Measurements from ENCODE around the gene BRD4.

BRD4 gene

DNA sequence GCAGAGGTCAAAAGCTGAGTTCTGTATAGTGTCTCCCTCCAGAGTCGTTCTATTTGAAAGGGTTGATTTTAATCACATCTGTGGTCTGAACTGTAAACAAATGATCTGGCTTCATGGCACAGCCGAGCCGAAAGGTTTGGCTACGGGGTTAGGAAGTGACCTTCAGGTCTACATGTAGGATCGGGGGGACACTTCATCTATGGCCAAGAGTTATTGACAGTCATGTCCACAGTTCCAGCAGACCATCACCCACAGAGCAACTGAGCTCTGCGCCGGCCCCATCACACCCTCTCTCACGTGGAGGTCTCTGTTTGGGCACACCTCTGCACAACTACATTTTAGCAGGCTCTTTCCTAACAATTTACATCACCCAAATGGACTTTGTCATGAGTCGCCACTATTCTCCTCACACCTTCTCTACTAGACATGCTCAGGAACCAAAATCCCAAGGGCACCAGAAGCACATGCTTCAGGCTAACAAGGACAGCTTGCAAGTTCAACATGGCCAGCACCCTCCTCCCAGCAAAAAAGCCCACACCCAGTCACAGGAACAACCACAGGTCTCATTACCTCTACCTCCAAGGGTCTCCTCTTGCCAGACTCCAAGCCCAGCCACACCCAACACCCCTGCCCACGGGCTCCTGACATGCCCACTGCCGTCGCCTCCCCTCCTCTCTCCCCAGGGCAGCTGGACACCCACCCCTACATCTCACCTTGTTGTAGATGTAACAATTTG lies 64.0 kb downstream of the BRD4 start:
- Histone ChIP-seq H3K4me1 (ENCODE audit: control insufficient read depth, insufficient read depth, low read length) (no peaks in the 10 kb centered on the region), H3K27me3 (ENCODE audit: control insufficient read depth, insufficient read depth, low read length, poor library complexity, severe bottlenecking) (no peaks in the 10 kb centered on the region), H3K36me3 (ENCODE audit: control insufficient read depth, insufficient read depth, low read length) (peaks cover 60% of the 10 kb centered on the region), H3K4me3 (ENCODE audit: insufficient read depth, low read depth, low read length) (no peak overlapping the region), H3K9me3 (ENCODE audit: control insufficient read depth, low read length) (no peaks in the 10 kb centered on the region), H3K27ac (ENCODE audit: insufficient read depth, low read depth, low read length, poor library complexity, severe bottlenecking) (no peak overlapping the region)
- 97% methylated on average over 12 of the region's 12 CpGs for WGBS, 2 experiments

DNA sequence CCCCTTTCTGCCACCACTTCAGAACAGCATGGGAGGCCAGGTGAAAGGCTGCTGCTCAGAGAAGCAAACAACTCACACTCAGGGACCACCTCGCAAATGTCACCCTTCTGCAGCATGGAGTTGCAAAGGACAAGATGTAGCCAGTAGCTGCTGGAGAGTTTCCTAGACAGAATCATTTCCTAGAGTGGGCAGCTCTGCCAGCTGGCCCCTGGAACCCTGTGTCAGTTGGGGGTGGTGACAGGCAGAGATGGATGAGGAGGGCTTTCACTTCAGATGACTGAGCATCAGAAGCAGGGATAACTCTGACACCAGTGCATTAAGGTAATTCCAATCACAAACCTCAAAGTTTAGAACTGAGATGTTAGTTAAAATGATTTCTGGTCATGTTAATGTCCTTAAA lies 65.7 kb downstream of the BRD4 start:
- Histone ChIP-seq H3K4me1 (ENCODE audit: control insufficient read depth, insufficient read depth, low read length) (no peaks in the 10 kb centered on the region), H3K9me3 (ENCODE audit: control insufficient read depth, low read length) (no peaks in the 10 kb centered on the region), H3K36me3 (ENCODE audit: control insufficient read depth, insufficient read depth, low read length) (peaks cover 64% of the 10 kb centered on the region), H3K27me3 (ENCODE audit: control insufficient read depth, insufficient read depth, low read length, poor library complexity, severe bottlenecking) (no peaks in the 10 kb centered on the region), H3K4me3 (ENCODE audit: insufficient read depth, low read depth, low read length) (no peak overlapping the region), H3K27ac (ENCODE audit: insufficient read depth, low read depth, low read length, poor library complexity, severe bottlenecking) (no peak overlapping the region)
- WGBS, 2 experiments, result 82 to 100% methylated on average over 1 of the region's 1 CpG

DNA sequence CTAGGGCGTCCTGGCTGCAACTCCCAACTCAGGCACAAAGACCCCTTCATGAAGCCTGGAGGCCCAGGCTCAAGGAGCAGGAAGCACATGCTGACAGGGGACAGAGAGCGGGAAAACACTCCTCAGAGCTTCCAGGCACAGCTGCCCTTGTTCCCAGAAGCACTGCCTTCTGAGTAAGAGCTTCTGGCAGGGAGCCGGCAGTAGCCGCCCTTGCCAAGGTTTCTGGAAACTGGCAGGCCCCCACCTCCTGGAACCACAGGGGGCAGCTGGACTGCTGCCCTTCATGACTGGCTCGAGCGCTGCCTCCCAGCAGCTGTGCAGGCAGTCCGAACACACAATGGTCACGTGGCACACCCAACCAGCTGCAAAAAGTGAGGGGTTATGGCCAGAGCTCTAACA lies 66.5 kb downstream of the BRD4 start:
- 93 to 95% methylated on average over 8 of the region's 8 CpGs for WGBS, 2 experiments

DNA sequence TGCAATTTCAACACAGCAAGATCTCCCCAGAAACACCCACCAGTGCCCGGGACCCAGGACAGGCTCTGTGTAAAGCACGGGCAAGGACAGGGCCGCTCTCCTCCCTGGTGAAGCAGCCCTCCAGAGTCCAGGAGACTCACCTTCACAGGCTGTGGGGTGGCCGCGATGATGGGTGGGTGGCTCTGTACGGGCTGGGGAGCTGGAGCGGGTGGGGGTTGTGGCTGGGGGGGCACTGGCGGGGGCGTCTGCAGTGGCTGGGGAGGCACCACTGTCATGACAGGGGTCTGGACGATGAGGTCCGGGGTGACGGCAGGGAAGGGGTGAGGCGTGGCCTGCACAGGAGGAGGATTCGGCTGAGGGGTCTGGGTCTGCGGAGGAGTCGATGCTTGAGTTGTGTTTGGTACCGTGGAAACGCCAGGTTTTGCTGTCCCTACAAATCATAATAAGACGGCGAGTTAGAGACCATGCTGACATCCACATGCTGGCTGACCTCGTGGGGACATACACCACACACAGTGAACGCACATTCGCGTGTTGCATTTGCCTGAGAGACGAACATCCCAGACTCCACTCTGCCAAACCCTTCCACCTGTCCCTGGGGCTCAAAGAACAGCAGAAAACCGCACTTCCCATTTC lies 67.0 kb downstream of the BRD4 start:
- peaks cover 65% of the 10 kb centered on the region for H3K36me3 ChIP-seq (ENCODE audit: control insufficient read depth, insufficient read depth, low read length)

More for the DNA sequence above, 66.5 kb downstream of the BRD4 start:
- Histone ChIP-seq H3K27me3 (ENCODE audit: control insufficient read depth, insufficient read depth, low read length, poor library complexity, severe bottlenecking) (no peaks in the 10 kb centered on the region), H3K27ac (ENCODE audit: insufficient read depth, low read depth, low read length, poor library complexity, severe bottlenecking) (no peak overlapping the region), H3K4me1 (ENCODE audit: control insufficient read depth, insufficient read depth, low read length) (no peaks in the 10 kb centered on the region), H3K9me3 (ENCODE audit: control insufficient read depth, low read length) (no peaks in the 10 kb centered on the region), H3K36me3 (ENCODE audit: control insufficient read depth, insufficient read depth, low read length) (peaks cover 65% of the 10 kb centered on the region), H3K4me3 (ENCODE audit: insufficient read depth, low read depth, low read length) (no peak overlapping the region)

DNA sequence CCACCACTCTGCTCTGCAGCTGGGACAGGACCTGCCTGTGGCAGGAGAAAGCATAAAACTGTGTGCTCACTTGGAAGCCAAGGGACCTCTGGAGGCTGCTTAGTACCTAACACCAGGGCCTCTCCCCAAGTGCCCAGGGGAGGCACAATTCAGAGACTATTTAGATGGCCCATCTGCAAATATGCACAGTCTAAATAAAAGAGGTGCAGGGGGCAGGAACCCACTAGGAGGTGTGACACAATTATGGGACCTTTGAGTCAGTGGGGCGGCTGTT lies 67.5 kb downstream of the BRD4 start:
- WGBS, 2 experiments, result 89 to 97% methylated on average over 1 of the region's 1 CpG

More for the DNA sequence above, 67.0 kb downstream of the BRD4 start:
- H3K27ac ChIP-seq (ENCODE audit: insufficient read depth, low read depth, low read length, poor library complexity, severe bottlenecking), result no peak overlapping the region
- no peaks in the 10 kb centered on the region for H3K27me3 ChIP-seq (ENCODE audit: control insufficient read depth, insufficient read depth, low read length, poor library complexity, severe bottlenecking)
- H3K9me3 ChIP-seq (ENCODE audit: control insufficient read depth, low read length), result no peaks in the 10 kb centered on the region
- no peak overlapping the region for H3K4me3 ChIP-seq (ENCODE audit: insufficient read depth, low read depth, low read length)
- no peaks in the 10 kb centered on the region for H3K4me1 ChIP-seq (ENCODE audit: control insufficient read depth, insufficient read depth, low read length)
- WGBS, 2 experiments, result 96 to 98% methylated on average over 26 of the region's 26 CpGs

DNA sequence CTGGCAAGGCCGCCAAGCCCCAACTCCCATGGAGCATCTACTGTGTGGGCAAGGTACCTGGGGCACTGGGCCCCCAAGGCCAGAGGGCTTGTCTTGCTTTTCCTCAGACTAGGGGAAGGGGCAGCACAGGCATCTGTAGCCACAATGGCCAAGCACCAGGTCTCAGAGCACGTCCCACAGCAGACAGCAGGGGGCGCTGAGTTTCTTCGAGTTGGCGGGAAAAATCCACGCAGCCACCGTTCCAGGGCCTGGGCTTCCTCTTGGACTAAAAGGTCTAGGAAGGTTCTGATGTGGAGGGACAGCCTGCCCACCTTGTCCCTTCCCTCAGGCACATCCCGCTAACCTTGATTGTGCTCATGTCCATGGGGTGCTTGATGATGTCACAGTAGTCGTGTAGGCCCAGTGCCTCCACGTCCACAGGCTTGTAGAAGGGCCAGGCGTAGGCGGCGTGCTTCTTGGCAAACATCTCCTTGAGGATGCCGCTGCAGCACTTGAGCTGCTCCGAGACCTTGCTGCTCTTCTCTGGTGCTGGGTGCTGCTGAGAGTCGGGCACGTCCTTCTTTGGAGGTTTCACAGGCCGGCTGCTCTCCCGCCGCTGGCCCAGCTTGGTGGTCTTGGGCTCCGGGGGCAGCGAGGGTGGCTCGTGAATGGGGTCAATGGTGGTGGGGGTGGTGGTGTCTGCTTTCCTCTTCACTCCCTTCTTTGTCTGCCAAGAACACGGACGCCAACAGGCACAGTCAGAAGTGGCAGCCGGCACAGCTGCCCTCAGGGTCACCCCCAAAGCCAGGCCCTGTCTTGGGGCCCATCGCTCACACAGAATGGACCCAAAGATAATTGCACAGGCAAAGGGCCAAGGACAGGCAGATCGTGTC lies 68.0 kb downstream of the BRD4 start:
- H3K4me1 ChIP-seq (ENCODE audit: control insufficient read depth, insufficient read depth, low read length), result no peaks in the 10 kb centered on the region
- no peaks in the 10 kb centered on the region for H3K9me3 ChIP-seq (ENCODE audit: control insufficient read depth, low read length)
- no peak overlapping the region for H3K27ac ChIP-seq (ENCODE audit: insufficient read depth, low read depth, low read length, poor library complexity, severe bottlenecking)
- H3K27me3 ChIP-seq (ENCODE audit: control insufficient read depth, insufficient read depth, low read length, poor library complexity, severe bottlenecking), result no peaks in the 10 kb centered on the region
- H3K4me3 ChIP-seq (ENCODE audit: insufficient read depth, low read depth, low read length), result no peak overlapping the region
- WGBS, 2 experiments, result 90% methylated on average over 28 of the region's 28 CpGs
- peaks cover 75% of the 10 kb centered on the region for H3K36me3 ChIP-seq (ENCODE audit: control insufficient read depth, insufficient read depth, low read length)

More for the DNA sequence above, 67.5 kb downstream of the BRD4 start:
- Histone ChIP-seq H3K4me1 (ENCODE audit: control insufficient read depth, insufficient read depth, low read length) (no peaks in the 10 kb centered on the region), H3K27me3 (ENCODE audit: control insufficient read depth, insufficient read depth, low read length, poor library complexity, severe bottlenecking) (no peaks in the 10 kb centered on the region), H3K36me3 (ENCODE audit: control insufficient read depth, insufficient read depth, low read length) (peaks cover 69% of the 10 kb centered on the region), H3K9me3 (ENCODE audit: control insufficient read depth, low read length) (no peaks in the 10 kb centered on the region), H3K4me3 (ENCODE audit: insufficient read depth, low read depth, low read length) (no peak overlapping the region), H3K27ac (ENCODE audit: insufficient read depth, low read depth, low read length, poor library complexity, severe bottlenecking) (no peak overlapping the region)

DNA sequence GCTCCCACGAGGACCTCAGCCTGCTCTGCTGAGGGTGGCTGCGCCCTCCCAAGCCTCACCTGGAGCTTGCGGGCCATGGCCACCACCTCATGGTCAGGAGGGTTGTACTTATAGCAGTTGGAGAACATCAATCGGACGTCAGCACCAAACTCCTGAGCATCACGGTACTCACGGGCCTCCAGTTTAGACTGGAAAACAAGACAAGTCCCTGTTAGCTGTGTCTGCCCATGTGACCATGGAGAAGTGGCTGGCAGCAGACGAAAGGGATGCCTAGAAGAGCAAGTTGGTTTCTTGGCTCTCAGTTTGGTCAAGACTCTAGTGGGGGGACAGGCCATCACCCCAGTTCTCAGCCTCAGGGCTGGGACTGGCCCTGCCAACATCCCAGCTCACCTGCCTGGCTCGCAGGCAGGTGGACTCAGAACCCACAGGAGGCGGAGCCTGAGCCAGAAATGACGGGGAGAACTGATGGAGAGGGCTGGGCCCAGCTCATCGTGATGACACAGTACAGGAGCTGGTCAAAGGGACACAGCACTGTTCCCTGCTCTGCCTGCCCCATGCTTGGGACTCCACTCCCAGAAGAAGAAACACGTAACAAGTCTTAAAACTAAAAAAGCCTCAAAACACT lies 68.9 kb downstream of the BRD4 start:
- H3K4me3 ChIP-seq (ENCODE audit: insufficient read depth, low read depth, low read length), result no peak overlapping the region

DNA sequence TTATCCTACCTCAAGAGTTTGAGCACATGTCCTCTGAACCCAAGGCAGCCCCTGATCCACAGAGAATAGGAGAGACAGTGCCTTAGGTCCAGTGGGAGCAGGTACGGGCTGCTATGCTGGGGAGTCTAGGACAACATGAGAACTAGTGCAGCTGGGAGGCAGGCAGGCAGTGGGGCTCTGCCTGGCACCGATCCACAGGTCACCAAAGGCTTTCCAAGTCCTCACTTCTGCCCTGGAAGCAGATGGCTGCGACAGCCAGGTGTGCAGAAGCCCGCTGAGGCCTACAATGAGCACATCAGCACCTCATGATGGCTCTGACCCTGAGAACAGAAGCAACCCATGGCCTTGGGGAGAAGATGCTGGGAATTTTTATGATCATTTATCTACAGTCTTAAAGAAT lies 70.3 kb downstream of the BRD4 start:
- peaks cover 83% of the 10 kb centered on the region for H3K36me3 ChIP-seq (ENCODE audit: control insufficient read depth, insufficient read depth, low read length)
- no peaks in the 10 kb centered on the region for H3K4me1 ChIP-seq (ENCODE audit: control insufficient read depth, insufficient read depth, low read length)
- H3K27me3 ChIP-seq (ENCODE audit: control insufficient read depth, insufficient read depth, low read length, poor library complexity, severe bottlenecking), result no peaks in the 10 kb centered on the region
- no peaks in the 10 kb centered on the region for H3K9me3 ChIP-seq (ENCODE audit: control insufficient read depth, low read length)
- H3K4me3 ChIP-seq (ENCODE audit: insufficient read depth, low read depth, low read length), result no peak overlapping the region
- H3K27ac ChIP-seq (ENCODE audit: insufficient read depth, low read depth, low read length, poor library complexity, severe bottlenecking), result no peak overlapping the region
- WGBS, 2 experiments, result 98% methylated on average over 4 of the region's 4 CpGs

More for the DNA sequence above, 68.9 kb downstream of the BRD4 start:
- Histone ChIP-seq H3K36me3 (ENCODE audit: control insufficient read depth, insufficient read depth, low read length) (peaks cover 81% of the 10 kb centered on the region), H3K27me3 (ENCODE audit: control insufficient read depth, insufficient read depth, low read length, poor library complexity, severe bottlenecking) (no peaks in the 10 kb centered on the region), H3K27ac (ENCODE audit: insufficient read depth, low read depth, low read length, poor library complexity, severe bottlenecking) (no peak overlapping the region), H3K9me3 (ENCODE audit: control insufficient read depth, low read length) (no peaks in the 10 kb centered on the region), H3K4me1 (ENCODE audit: control insufficient read depth, insufficient read depth, low read length) (no peaks in the 10 kb centered on the region)
- 94 to 96% methylated on average over 13 of the region's 13 CpGs for WGBS, 2 experiments

DNA sequence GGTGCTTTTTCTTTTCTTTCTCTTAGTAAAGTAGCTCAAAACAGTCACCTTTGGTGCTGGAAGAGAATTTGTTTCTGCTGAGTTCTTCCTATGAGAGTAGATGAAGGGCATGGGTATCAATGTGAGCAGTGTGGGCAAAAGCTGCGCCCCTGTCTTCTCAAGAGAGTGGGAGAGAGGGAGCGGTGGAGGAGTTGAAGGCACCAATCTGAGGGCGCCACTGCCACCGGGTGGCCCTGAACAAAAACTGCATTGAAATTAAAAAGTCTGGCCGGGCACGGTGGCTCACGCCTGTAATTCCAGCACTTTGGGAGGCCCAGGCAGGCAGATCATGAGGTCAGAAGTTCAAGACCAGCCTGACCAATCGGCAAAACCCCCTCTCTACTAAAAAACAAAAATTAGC lies 71.4 kb downstream of the BRD4 start:
- H3K9me3 ChIP-seq (ENCODE audit: control insufficient read depth, low read length), result no peaks in the 10 kb centered on the region
- H3K36me3 ChIP-seq (ENCODE audit: control insufficient read depth, insufficient read depth, low read length), result peaks cover 81% of the 10 kb centered on the region
- H3K27ac ChIP-seq (ENCODE audit: insufficient read depth, low read depth, low read length, poor library complexity, severe bottlenecking), result no peak overlapping the region
- H3K4me3 ChIP-seq (ENCODE audit: insufficient read depth, low read depth, low read length), result no peak overlapping the region
- WGBS, 2 experiments, result 92 to 93% methylated on average over 8 of the region's 8 CpGs
- H3K4me1 ChIP-seq (ENCODE audit: control insufficient read depth, insufficient read depth, low read length), result no peaks in the 10 kb centered on the region
- no peaks in the 10 kb centered on the region for H3K27me3 ChIP-seq (ENCODE audit: control insufficient read depth, insufficient read depth, low read length, poor library complexity, severe bottlenecking)

DNA sequence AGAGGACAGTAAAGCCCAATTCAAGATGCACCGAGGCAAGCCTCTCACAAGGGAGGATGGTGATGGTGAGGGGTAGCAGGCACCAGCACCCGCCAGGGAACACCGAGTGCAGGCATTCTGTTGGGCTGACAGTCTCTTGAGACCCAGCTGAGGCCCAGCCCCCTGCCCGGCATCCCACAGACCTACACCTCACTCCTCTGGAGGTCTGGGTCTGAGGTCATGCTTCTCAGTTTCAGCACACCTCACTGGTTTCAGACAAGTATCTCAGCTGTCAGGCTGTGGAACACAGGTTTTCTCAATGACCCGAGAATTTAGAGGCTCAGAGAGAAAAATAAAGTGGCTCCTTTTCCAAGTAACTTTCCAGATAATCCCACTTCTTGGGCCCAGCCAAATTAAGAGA lies 72.4 kb downstream of the BRD4 start:
- H3K36me3 ChIP-seq (ENCODE audit: control insufficient read depth, insufficient read depth, low read length), result peaks cover 83% of the 10 kb centered on the region
- no peaks in the 10 kb centered on the region for H3K9me3 ChIP-seq (ENCODE audit: control insufficient read depth, low read length)
- no peaks in the 10 kb centered on the region for H3K27me3 ChIP-seq (ENCODE audit: control insufficient read depth, insufficient read depth, low read length, poor library complexity, severe bottlenecking)
- 94 to 95% methylated on average over 5 of the region's 5 CpGs for WGBS, 2 experiments
- H3K27ac ChIP-seq (ENCODE audit: insufficient read depth, low read depth, low read length, poor library complexity, severe bottlenecking), result no peak overlapping the region
- H3K4me3 ChIP-seq (ENCODE audit: insufficient read depth, low read depth, low read length), result no peak overlapping the region
- no peaks in the 10 kb centered on the region for H3K4me1 ChIP-seq (ENCODE audit: control insufficient read depth, insufficient read depth, low read length)
